A673 (cell line): ENCODE data around the gene PCDHA6. TPM values are rescaled to one million over a fixed set of nuclear protein-coding genes. Genes with fewer than 3 reads are reported as not detected.
"Not testable (repeated sequence)": the region's sequence is repeated elsewhere in the genome, so short reads cannot be mapped to it uniquely, and the experiment has no call there.

ENCODE experiments used
- BruUV-seq: library from RNA; stranded (reverse); fragments of 400-500 nt; replicated peaks from 2 replicates; lab custom pipeline; 2021; lab: Mats Ljungman, UMichigan
- CTCF ChIA-PET: fragments of 300-600 bp; sonication (Branson Sonifier 250); formaldehyde crosslinking; loops from one replicate; lab custom pipeline; 2022; ENCODE audit warnings: antibody characterized with exemption; lab: Charles Lee
- POLR2A ChIA-PET: fragments of 300-600 bp; sonication (Branson Sonifier 250); formaldehyde crosslinking; loops from one replicate; lab custom pipeline; 2022; ENCODE audit warnings: antibody characterized with exemption; ENCODE audit not compliant: low non-redundant PET; lab: Charles Lee
- DNase-seq: peaks from one replicate; pipeline ENCODE4 v3.0.0-alpha.2; 2015; ENCODE audit warnings: low spot score
- H3K27ac ChIP-seq: fragments of 200-600 bp; sonication (generic); 2 replicates; pipeline ENCODE4 v1.5.1; 2016; ENCODE audit warnings: mixed run types, low read depth, mild to moderate bottlenecking, mixed read lengths, antibody characterized with exemption, low read length; ENCODE audit not compliant: poor library complexity, severe bottlenecking
- H3K27me3 ChIP-seq: fragments of 200-600 bp; sonication (generic); replicated peaks from 2 replicates; pipeline ENCODE4 v1.6.1; 2017; ENCODE audit warnings: mixed run types, low read depth, mild to moderate bottlenecking, mixed read lengths, antibody characterized with exemption, low read length; ENCODE audit not compliant: insufficient read depth, poor library complexity
- H3K36me3 ChIP-seq: fragments of 200-600 bp; sonication (generic); 2 replicates; pipeline ENCODE4 v1.6.1; 2016; ENCODE audit warnings: mixed run types, mild to moderate bottlenecking, mixed read lengths, antibody characterized with exemption, low read length; ENCODE audit not compliant: insufficient read depth, poor library complexity, severe bottlenecking
- H3K4me1 ChIP-seq: fragments of 200-600 bp; sonication (generic); 2 replicates; pipeline ENCODE4 v1.6.1; 2017; ENCODE audit warnings: mixed run types, mild to moderate bottlenecking, mixed read lengths, antibody characterized with exemption, low read length; ENCODE audit not compliant: insufficient read depth, poor library complexity, severe bottlenecking
- H3K4me3 ChIP-seq: fragments of 200-600 bp; sonication (generic); 2 replicates; pipeline ENCODE4 v1.5.1; 2016; ENCODE audit warnings: low read depth, mixed run types, mild to moderate bottlenecking, mixed read lengths, low read length; ENCODE audit not compliant: poor library complexity, severe bottlenecking
- H3K9me3 ChIP-seq: fragments of 200-600 bp; sonication (generic); 2 replicates; pipeline ENCODE4 v1.6.1; 2016; ENCODE audit warnings: mixed run types, low read depth, mild to moderate bottlenecking, mixed read lengths, antibody characterized with exemption, low read length; ENCODE audit not compliant: poor library complexity, severe bottlenecking
- CTCF ChIP-seq: fragments of 300-800, 200-600 bp; sonication (generic); conservative IDR thresholded peaks from 2 replicates; pipeline ENCODE4 v1.5.1; 2017; ENCODE audit warnings: low read depth, mild to moderate bottlenecking, antibody characterized with exemption, low read length, moderate library complexity, mixed read lengths
- EZH2 ChIP-seq: fragments of 200-600 bp; sonication (generic); IDR thresholded peaks from 2 replicates; pipeline ENCODE4 v1.6.1; 2017; ENCODE audit warnings: borderline replicate concordance, low read depth, mild to moderate bottlenecking, mixed read lengths, antibody characterized with exemption, low read length; ENCODE audit not compliant: poor library complexity, severe bottlenecking
- intact Hi-C: fragments of 100-400 bp; cut with micrococcal nuclease; formaldehyde crosslinking; loops from one replicate; pipeline ENCODE4 v1.10.0; 2022; ENCODE audit not compliant: unreplicated experiment
- total RNA-seq: library from RNA; stranded (reverse); gene quantifications from 2 replicates; pipeline ENCODE4 v1.2.3, GENCODE V29; 2021

PCDHA6 gene
- total RNA-seq, 1 experiment from 2014 or later = 12.6 TPM

GRCh38 chr5:140848139-140849102 lies 20.7 kb downstream of the PCDHA6 start, which contains the start of gene PCDHA9:
PCDHA9 (plus strand) TSS chr5:140848382; CDS start chr5:140848496, 114 bp downstream.
- H3K4me3 ChIP-seq, intact Hi-C loops: not testable (repeated sequence)

GRCh38 chr5:140849831-140850634 lies 22.3 kb downstream of the PCDHA6 start:
- H3K4me3 ChIP-seq, CTCF ChIA-PET, DNase-seq, H3K27me3 ChIP-seq, intact Hi-C loops, H3K27ac ChIP-seq, POLR2A ChIA-PET, H3K4me1 ChIP-seq, BruUV-seq, H3K9me3 ChIP-seq, H3K36me3 ChIP-seq: not testable (repeated sequence)

More at GRCh38 chr5:140848139-140849102, 20.7 kb downstream of the PCDHA6 start, which contains the start of gene PCDHA9:
- TF ChIP-seq CTCF = 0 out of 2 replicates have a peak, but pooled peaks have one; percentile 11
- peak; percentile 21 for DNase-seq
- H3K27ac ChIP-seq, POLR2A ChIA-PET, BruUV-seq, CTCF ChIA-PET, H3K27me3 ChIP-seq, H3K9me3 ChIP-seq, H3K36me3 ChIP-seq, H3K4me1 ChIP-seq: not testable (repeated sequence)

GRCh38 chr5:140855772-140856674 lies 28.3 kb downstream of the PCDHA6 start, which contains the start of gene PCDHA10:
PCDHA10 (plus strand) TSS chr5:140855897; CDS start chr5:140856049, 152 bp downstream.
- TF ChIP-seq CTCF (peak; percentile 61), EZH2 (no peak)
- BruUV-seq = TSS peak; percentile 62
- Histone ChIP-seq H3K27me3 (no peaks in the 10 kb centered on the region), H3K27ac (peak within 1 kb of the TSS; percentile 78), H3K9me3 (no peaks in the 10 kb centered on the region), H3K4me1 (peaks cover 5% of the 10 kb centered on the region), H3K36me3 (no peaks in the 10 kb centered on the region), H3K4me3 (peak within 1 kb of the TSS; percentile 63)
- ChIA-PET POLR2A (no interaction called here), CTCF (interaction anchor here (0.5 to 2.1 kb wide), 4 partner anchors 14 to 221 kb away, joined by 3 to 17 read pairs (median 9); partner anchors contain the start of gene PCDHA12)
- intact Hi-C loops = no loop called here
- peak; percentile 79 for DNase-seq
